Measurements from ENCODE around the gene LRMDA. TPM values are rescaled to one million over a fixed set of nuclear protein-coding genes. Genes with fewer than 3 reads are reported as not detected.

The LRMDA gene
- total RNA-seq, 6 donors from 2014 or later, result 12.8 to 185 (median 18.1) TPM

DNA sequence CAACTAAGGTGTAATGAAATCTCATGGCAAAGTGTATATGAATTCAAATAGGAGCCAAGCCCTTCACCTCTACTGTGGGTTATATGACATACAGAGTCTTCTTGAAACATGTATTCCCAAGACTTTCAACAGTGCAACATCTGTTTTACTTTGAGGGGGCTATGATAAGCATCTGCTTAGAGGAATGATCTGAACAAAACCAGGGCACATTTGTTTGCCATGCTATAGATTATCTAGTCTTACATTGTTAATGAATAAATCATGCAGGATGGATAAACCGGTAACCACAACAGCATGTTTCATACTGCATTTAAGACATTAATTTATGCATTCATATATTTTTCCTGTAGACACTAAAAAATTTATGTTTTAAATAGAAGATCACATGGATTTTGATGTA is 1021.9 kb downstream of the LRMDA start:
- no peak for TF ChIP-seq POLR2AphosphoS5 (IDR thresholded peaks at IDR 0.05)

DNA sequence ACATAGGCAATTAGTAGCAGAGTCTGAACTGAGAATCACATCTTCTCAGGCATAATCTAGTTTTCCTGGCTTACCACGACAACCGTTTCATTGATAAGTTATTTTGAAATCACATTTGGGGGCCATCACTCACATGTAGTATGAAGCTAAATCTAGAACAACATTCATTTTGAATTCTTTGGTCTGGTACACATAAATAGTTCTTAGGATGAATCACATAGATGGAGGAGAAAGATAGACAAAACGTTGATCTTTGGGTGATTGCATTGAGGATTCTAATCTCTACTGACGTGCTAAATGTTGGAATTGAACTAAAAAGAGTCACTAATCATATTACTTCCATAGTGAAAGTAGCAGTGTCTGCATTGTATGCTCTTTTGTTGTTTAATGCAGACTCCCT is 1022.6 kb downstream of the LRMDA start:
- Histone ChIP-seq H3K9me3 (no peaks in the 10 kb centered on the region), H3K4me1 (peaks cover 0 to 6% (median 2%) of the 10 kb centered on the region in 4 donors), H3K27me3 (no peaks in the 10 kb centered on the region), H3K36me3 (no peaks in the 10 kb centered on the region), H3K4me3 (no peak overlapping the region), H3K27ac (peak overlapping the region in 2 of 4 donors; percentile 9 to 36)
- 84 to 89% methylated on average over 4 of the region's 4 CpGs for WGBS, 2 donors
- ATAC-seq (ENCODE audit: low FRiP score in 2 of 2) (no peak), DNase-seq (no peak)
- TF ChIP-seq POLR2A (IDR thresholded peaks at IDR 0.05), result no peak
- TF ChIP-seq POLR2AphosphoS5 (IDR thresholded peaks at IDR 0.05), result no peak
- TF ChIP-seq, protein P1, sequence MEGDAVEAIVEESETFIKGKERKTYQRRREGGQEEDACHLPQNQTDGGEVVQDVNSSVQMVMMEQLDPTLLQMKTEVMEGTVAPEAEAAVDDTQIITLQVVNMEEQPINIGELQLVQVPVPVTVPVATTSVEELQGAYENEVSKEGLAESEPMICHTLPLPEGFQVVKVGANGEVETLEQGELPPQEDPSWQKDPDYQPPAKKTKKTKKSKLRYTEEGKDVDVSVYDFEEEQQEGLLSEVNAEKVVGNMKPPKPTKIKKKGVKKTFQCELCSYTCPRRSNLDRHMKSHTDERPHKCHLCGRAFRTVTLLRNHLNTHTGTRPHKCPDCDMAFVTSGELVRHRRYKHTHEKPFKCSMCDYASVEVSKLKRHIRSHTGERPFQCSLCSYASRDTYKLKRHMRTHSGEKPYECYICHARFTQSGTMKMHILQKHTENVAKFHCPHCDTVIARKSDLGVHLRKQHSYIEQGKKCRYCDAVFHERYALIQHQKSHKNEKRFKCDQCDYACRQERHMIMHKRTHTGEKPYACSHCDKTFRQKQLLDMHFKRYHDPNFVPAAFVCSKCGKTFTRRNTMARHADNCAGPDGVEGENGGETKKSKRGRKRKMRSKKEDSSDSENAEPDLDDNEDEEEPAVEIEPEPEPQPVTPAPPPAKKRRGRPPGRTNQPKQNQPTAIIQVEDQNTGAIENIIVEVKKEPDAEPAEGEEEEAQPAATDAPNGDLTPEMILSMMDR (IDR thresholded peaks at IDR 0.05), result no peak
- no peak for TF ChIP-seq EP300 (IDR thresholded peaks at IDR 0.05)

More for the DNA sequence above, 1021.9 kb downstream of the LRMDA start:
- Histone ChIP-seq H3K9me3 (no peaks in the 10 kb centered on the region), H3K27me3 (no peaks in the 10 kb centered on the region), H3K4me1 (no peaks in the 10 kb centered on the region), H3K4me3 (no peak overlapping the region), H3K27ac (no peak overlapping the region), H3K36me3 (no peaks in the 10 kb centered on the region)
- ATAC-seq (ENCODE audit: low FRiP score in 2 of 2), result no peak
- WGBS, 2 donors, result 98 to 100% methylated on average over 1 of the region's 1 CpG
- DNase-seq, result no peak

DNA sequence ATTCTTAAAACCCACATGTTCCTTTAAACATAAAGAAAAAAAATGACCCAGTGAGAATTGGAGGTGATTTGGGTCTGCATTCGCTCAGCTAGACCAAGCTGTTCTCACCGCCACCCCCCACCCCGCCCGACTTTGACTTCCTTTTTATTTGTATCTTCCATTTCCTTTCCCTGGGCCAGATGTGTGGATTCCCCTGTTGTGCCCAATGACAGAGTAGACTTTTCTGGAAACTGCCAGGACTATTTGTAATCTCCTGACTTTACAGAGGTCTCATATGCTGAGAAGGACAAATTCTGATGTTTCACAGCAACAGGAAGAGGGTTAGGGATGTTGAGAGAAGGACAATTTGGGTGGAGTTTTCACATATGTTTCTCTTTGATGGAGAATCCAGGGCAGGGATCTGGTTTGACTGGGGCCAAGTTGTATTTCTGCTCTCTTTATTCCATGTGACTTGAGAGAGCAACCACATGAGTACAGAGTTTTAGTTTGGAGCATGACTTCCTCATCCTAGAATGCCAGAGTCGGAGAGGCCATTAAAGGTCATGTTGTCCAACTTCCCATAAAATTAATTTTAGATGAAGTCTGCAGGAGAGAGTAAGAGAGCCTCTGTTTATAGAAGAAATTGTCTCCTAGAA is 1023.2 kb downstream of the LRMDA start:
- Histone ChIP-seq H3K9me3 (no peaks in the 10 kb centered on the region), H3K36me3 (no peaks in the 10 kb centered on the region), H3K4me3 (no peak overlapping the region), H3K27ac (peak overlapping the region in 2 of 4 donors; percentile 9 to 36), H3K4me1 (peaks cover 0 to 8% (median 4%) of the 10 kb centered on the region in 4 donors), H3K27me3 (no peaks in the 10 kb centered on the region)
- WGBS, 2 donors, result 69 to 76% methylated on average over 5 of the region's 5 CpGs
- DNase-seq, result no peak
- no peak for TF ChIP-seq EP300 (IDR thresholded peaks at IDR 0.05)
- TF ChIP-seq POLR2A (IDR thresholded peaks at IDR 0.05), result no peak
- TF ChIP-seq, protein P1 (IDR thresholded peaks at IDR 0.05), result no peak
- TF ChIP-seq POLR2AphosphoS5 (IDR thresholded peaks at IDR 0.05), result no peak
- peak in 1 of 2 donors; percentile 67 for ATAC-seq (ENCODE audit: low FRiP score in 2 of 2)

DNA sequence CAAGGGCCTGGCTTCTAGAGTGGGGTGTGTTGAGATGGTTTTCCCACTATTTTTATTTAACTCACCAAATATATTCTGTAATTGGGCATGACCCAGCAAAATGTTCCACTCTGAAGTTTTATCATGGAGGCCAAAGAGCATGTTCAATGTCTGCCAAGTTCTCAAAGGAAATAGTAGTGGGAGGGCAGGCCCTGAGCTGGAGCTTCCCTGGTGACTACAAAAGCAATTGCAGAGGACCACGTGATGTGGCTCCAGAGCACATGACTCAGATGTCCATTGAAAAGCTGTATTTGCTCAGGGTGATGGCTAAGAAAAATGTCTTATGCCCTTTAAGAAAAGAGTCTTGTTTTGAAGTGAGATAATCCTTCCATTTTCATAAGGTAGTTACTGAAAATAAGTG is 1024.8 kb downstream of the LRMDA start:
- Histone ChIP-seq H3K4me1 (peaks cover 0 to 8% (median 4%) of the 10 kb centered on the region in 4 donors), H3K27me3 (no peaks in the 10 kb centered on the region), H3K27ac (no peak overlapping the region), H3K9me3 (no peaks in the 10 kb centered on the region), H3K36me3 (no peaks in the 10 kb centered on the region), H3K4me3 (no peak overlapping the region)
- no peak for ATAC-seq (ENCODE audit: low FRiP score in 2 of 2)
- TF ChIP-seq EP300 (IDR thresholded peaks at IDR 0.05) (no peak), POLR2AphosphoS5 (IDR thresholded peaks at IDR 0.05) (no peak), POLR2A (IDR thresholded peaks at IDR 0.05) (no peak)
- TF ChIP-seq, protein P1 (IDR thresholded peaks at IDR 0.05), result no peak
- 65 to 88% methylated on average over 1 of the region's 1 CpG for WGBS, 2 donors
- DNase-seq, result no peak

DNA sequence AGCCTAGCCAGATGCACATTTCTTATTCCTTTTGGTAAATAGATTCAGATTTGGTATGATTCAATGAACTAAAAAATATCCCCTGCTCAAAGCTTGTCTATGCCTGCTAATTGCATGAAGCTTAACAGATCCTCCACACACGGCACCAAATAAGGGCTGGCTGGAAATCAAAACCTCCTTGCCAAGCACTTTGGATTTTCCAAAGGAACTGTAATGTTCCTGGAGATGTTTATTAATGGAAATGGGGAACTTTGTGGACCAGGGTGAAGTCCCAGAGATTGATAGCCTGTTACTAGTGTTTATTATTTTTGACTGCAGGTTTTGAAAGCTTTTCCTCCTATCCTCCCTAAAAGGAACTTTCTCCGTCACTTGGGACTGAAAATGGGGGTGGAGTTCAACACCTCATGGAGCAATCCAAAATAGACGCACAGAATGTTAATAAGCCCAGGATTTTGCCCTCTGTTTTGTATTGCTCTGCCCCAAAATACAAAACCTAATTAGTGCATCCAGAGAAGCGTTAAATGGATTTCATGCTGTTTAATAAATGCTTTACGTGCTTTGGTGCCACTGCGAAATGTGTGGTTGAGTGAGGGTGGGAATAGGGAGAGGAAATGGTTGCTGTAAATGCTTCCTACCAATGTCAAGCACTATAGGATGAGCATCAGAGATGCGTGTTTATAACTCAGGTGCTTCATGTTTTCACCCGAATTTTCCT is 1027.7 kb downstream of the LRMDA start:
- Histone ChIP-seq H3K36me3 (no peaks in the 10 kb centered on the region), H3K4me3 (no peak overlapping the region), H3K27ac (no peak overlapping the region), H3K4me1 (peaks cover 0 to 11% (median 4%) of the 10 kb centered on the region in 4 donors), H3K9me3 (no peaks in the 10 kb centered on the region), H3K27me3 (no peaks in the 10 kb centered on the region)
- ATAC-seq (ENCODE audit: low FRiP score in 2 of 2) (no peak), DNase-seq (no peak)
- TF ChIP-seq, protein P1 (IDR thresholded peaks at IDR 0.05), result no peak
- TF ChIP-seq EP300 (IDR thresholded peaks at IDR 0.05) (no peak), POLR2AphosphoS5 (IDR thresholded peaks at IDR 0.05) (no peak), POLR2A (IDR thresholded peaks at IDR 0.05) (no peak)
- WGBS, 2 donors, result 71 to 76% methylated on average over 8 of the region's 8 CpGs
